A673 (cell line): ENCODE data around the gene ANKUB1.

Source experiments
- EZH2 ChIP-seq: fragments of 200-600 bp; sonication (generic); IDR thresholded peaks from 2 replicates; pipeline ENCODE4 v1.6.1; 2017; ENCODE audit warnings: borderline replicate concordance, low read depth, mild to moderate bottlenecking, mixed read lengths, antibody characterized with exemption, low read length; ENCODE audit not compliant: poor library complexity, severe bottlenecking
- TF ChIP-seq, protein P1 (sequence below): fragments of 300-800, 200-600 bp; sonication (generic); conservative IDR thresholded peaks from 2 replicates; pipeline ENCODE4 v1.5.1; 2017; ENCODE audit warnings: low read depth, mild to moderate bottlenecking, antibody characterized with exemption, low read length, moderate library complexity, mixed read lengths

DNA sequence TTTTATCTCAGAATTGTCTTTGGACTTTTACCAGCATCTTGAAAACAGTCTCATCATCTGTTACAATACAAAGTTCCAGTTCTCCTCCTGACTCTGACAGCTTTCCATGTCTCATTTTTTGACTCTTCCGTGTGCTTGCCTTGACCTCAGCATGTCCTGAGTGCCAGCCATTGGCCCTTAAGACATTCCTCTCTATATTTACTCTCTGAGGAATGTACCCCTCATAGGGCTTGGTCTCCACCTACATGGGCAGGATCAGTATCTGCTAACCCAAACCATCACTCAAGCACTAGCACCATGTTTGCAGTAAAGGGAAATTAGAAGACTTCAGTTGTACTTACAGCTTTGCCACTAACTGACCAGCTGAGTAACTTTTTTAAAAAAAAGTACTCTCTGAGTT lies 16.2 kb downstream of the ANKUB1 start:
- TF ChIP-seq, protein P1, sequence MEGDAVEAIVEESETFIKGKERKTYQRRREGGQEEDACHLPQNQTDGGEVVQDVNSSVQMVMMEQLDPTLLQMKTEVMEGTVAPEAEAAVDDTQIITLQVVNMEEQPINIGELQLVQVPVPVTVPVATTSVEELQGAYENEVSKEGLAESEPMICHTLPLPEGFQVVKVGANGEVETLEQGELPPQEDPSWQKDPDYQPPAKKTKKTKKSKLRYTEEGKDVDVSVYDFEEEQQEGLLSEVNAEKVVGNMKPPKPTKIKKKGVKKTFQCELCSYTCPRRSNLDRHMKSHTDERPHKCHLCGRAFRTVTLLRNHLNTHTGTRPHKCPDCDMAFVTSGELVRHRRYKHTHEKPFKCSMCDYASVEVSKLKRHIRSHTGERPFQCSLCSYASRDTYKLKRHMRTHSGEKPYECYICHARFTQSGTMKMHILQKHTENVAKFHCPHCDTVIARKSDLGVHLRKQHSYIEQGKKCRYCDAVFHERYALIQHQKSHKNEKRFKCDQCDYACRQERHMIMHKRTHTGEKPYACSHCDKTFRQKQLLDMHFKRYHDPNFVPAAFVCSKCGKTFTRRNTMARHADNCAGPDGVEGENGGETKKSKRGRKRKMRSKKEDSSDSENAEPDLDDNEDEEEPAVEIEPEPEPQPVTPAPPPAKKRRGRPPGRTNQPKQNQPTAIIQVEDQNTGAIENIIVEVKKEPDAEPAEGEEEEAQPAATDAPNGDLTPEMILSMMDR: no peak
- no peak for TF ChIP-seq EZH2
